Germinal center (tissue), 1 donor: Measurements from ENCODE around the gene AGBL4.

ENCODE experiments used
- DNase-seq: peaks from one replicate; pipeline ENCODE4 v3.0.0; 2012; ENCODE audit warnings: mixed read lengths, low spot score

The AGBL4 gene

GRCh38 chr1:48767975-48768510 lies 1255.7 kb downstream of the AGBL4 start:
- DNase-seq: no peak

GRCh38 chr1:48765335-48765734 lies 1258.4 kb downstream of the AGBL4 start:
- DNase-seq: no peak

GRCh38 chr1:48761986-48762385 lies 1261.8 kb downstream of the AGBL4 start:
- DNase-seq: no peak

- no peak for DNase-seq
Observed at GRCh38 chr1:48761411-48761810, 1262.3 kb downstream of the AGBL4 start.

- no peak for DNase-seq
Observed at GRCh38 chr1:48760857-48761256, 1262.9 kb downstream of the AGBL4 start.

DNA sequence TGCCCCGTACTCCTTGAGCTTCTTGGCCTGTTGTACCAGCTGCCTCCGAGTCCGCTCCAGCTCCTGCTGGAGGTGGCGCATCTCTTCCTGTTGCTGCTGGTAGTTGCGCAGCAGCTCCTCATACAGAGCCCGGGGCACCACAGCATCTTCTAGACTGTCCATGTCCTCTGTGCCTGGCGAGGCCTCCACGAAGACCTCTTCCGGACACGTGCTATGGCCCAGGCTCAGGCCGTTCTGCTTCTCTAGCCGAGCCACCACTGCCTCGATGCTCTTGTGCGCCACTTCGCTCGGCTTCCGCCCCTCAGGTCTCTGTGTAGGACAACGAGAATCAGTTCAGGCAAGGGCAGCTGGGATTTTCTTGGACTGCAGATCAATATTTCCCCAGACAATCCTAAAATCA lies 1264.8 kb downstream of the AGBL4 start:
- no peak for DNase-seq

- no peak for DNase-seq
Observed at GRCh38 chr1:48757363-48757762, 1266.4 kb downstream of the AGBL4 start.

DNA sequence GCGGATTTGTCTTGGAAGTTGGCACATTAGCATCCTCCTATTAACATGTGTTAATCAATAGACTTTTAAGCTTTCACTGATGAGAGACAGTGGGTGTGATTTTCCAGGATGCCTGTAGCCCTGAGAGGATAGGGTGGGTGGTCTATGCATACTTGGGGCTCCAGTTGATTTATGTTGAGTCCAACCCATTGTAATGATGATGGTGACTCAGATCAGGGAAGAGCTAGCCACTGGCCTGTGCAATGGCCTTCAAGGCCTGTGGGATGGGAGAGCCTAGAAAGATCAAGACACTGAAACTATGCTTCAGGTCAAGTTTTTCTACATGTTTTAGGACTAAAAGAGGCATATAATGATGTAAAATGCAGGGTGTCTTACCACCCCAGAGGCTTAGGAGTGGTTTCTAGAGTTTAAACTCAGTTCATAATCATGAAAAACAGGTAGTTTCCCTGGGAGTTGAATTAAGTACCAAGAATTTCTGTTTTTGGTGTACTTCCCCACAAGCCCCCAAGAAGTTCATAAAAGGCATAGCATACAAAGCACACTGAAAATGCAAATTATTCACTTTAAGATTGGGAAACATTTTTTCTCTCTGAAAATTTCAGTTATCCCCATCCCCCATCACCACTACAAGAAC lies 1267.0 kb downstream of the AGBL4 start:
- no peak for DNase-seq

DNA sequence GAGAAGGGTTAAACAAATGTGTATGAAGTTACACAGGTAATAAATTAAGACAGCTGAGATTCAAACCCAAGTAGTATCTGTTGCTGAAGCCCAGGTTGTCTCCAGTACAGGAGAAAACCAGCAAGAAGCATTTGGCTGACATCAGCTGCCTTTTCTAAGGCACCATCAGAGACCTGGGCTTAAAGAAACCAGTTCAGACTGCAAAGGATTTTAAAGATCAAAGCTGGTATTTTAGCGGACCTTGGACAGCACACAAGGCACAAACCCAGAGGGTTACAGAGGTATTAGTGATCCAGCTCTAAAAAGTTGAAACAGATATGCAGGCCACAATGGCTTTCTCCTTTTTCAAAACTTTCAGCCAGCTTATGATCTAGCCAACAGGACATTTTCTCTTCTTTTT lies 1270.5 kb downstream of the AGBL4 start:
- DNase-seq: no peak

- DNase-seq: peak; percentile 67
Observed at GRCh38 chr1:48750109-48750508, 1273.6 kb downstream of the AGBL4 start.

DNA sequence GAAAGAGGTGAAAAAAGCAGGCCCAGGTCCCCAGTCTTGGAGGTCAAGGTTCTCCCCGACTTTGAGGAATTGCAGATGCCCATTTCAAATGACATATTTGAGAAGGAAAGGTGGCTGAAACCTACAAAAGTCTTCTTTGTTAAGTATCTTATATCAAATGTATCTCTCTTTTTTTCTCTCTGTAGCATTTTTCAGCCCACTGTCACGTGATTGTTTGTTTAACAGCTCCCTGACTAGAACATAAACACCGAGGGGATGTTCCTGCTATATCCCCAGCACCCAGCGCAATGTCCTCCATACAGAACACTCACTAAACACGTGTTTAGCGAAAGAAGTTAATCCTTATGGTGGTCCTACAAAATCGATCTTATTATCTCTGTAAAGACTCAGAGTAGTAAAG lies 1274.7 kb downstream of the AGBL4 start:
- DNase-seq: no peak

GRCh38 chr1:48746906-48747305 lies 1276.8 kb downstream of the AGBL4 start:
- DNase-seq: no peak

DNA sequence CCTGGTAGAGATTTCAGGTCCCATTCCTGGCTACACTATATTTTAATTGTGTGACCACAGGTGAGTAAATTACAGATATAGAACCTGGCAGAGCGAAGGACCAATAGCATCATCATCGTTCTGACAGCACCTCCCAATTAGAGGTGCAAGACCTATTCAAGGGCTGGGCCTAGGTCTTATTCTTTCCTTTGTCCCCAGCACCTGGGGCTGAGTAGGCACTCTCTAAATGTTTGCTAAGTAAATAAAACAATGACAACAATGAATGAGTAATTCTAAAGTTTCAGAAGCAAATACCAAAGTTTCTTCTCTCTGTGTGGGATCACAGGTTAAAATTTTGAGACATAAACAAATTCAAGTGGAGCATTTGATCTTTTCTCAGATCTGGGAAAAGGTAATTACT lies 1279.7 kb downstream of the AGBL4 start:
- DNase-seq: no peak

- no peak for DNase-seq
Observed at GRCh38 chr1:48743480-48743879, 1280.3 kb downstream of the AGBL4 start.

- no peak for DNase-seq
Observed at GRCh38 chr1:48741380-48741779, 1282.4 kb downstream of the AGBL4 start.

DNA sequence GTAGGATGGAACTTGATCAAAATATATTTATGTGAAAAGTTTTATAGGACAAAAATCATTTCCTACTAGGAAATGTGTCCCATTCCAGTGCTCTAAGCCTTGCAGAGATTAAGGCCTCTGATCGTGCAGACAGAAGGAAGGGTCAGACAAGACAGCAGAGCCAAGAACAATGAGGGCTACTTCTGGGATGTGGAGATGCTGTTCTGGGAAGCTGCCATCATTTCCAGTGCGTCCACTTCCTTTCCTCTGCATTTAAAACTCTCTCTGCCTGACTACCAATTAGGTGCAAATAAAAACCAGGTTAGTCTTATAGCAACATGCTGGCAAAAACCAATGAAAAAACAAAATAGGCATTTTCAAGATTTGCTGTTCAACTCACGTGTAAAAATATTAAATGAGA lies 1283.1 kb downstream of the AGBL4 start:
- no peak for DNase-seq

GRCh38 chr1:48739091-48739490 lies 1284.7 kb downstream of the AGBL4 start:
- DNase-seq: no peak

DNA sequence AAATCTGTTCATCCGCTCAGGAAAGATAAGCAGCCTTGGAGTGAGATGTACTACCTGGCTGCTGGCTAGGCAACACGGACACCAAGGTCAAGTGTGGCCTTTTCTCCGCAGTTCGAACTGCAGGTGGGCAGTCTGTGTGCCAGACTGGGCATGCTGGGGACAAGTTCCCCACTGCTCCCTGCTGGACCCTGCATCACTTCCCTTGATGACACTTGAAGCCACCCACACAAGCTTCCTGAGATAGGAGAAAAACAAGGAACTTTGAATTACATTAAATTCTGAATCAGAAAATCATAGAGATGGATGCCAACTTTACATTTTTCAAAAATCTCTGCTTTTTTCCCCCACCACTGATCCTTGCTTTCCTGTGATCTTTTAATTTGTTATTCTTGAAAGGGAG lies 1285.4 kb downstream of the AGBL4 start:
- no peak for DNase-seq

DNA sequence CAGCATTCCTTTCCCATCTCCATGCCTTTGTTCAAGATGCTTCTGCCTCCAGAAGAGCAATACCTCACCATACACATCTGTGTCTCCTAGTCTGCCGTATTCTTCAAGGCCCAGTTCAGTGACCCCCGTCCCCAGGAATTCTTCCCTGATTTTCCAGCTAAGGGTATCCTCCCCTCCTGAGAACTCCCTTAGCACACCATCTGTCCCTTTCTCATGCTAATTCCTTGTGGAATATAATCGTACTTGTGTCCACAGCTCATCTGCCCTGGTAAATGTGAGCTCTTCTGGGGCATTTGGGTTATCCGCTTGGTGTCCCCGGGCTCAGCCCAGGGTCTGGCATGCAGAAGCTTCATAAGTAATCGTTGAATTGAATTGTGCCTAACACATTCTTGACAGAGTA lies 1288.0 kb downstream of the AGBL4 start:
- no peak for DNase-seq

- no peak for DNase-seq
Observed at GRCh38 chr1:48730164-48730910, 1293.4 kb downstream of the AGBL4 start.

DNA sequence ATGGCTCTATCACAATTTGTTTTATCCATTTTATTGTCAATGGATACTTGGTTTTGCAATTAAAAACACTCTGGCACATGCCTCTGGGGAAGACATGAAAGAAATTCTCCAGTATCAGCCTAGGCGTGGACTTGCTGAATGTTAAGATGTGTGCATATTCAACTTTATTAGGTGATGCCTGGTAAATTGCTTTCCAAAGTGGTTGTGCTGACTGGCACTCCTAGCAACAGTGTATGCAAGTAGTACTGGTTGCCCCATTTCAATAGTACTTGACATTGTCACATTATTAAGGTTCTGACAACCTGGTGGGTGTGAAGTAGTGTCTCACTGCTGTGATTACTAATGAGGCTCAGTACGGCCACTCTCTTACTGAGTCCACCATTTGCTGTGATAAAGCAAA lies 1295.2 kb downstream of the AGBL4 start:
- DNase-seq: no peak

DNA sequence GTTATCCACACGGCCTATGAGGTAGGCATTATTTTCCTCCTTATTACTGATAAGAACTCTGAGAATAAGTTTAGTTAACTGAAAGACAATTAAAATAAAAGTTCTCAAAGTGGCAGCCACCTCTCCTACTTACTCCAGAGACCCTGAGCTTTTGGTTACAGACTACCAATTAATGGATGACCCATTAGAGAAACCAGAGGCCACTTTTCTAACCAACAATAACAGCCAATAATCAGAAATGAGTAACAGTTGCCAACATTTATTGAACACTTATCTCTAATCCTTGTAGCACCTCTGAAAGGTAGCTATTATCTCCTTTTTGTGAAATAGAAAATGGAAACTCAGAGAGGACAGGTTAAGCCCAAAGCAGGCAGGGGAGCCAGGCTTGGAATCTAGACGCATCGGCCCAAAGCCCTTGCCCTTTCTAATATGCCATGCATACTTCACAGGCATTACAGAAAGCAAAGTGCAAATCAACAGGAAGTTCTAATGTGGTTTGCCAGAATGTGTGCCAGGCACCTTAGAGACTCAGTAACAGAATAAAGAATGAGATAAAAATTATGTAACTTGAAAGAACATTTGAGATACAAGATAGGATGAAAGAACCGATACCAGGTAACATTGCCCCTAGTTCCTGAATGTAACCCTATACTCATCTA lies 1297.1 kb downstream of the AGBL4 start:
- DNase-seq: no peak

DNA sequence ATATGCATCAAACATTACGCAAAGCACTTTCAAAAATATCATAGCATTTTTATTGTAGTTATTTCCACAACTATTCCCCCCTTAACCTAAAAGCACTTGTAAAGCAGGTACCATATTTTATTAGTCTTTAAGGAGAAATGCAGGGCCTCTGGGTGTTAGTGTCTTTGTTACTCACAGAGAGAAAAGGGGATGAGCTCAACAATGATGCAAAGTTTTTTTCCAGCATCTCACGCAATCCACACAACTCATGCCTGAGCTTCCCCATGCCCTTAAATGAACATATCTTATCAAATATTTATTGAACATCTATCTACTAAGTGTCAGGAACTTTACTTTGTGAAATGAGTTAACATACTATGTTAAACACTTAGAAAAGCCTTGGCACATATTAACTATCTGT lies 1297.6 kb downstream of the AGBL4 start:
- DNase-seq: no peak
